Ectodermal cell (in vitro differentiated cells): ENCODE measurements around the gene ZNF841. TPM values are rescaled to one million over a fixed set of nuclear protein-coding genes. Genes with fewer than 3 reads are reported as not detected.

Source experiments
- H3K27ac ChIP-seq: 2 replicates; pipeline ENCODE4 v1.7.0; 2013; ENCODE audit warnings: mild to moderate bottlenecking, low read depth, low read length; ENCODE audit not compliant: insufficient read depth, poor library complexity, severe bottlenecking
- H3K27me3 ChIP-seq: 2 replicates; pipeline ENCODE4 v1.7.0; 2013; ENCODE audit warnings: mild to moderate bottlenecking, low read length; ENCODE audit not compliant: insufficient read depth, control insufficient read depth, poor library complexity, severe bottlenecking
- H3K36me3 ChIP-seq: one replicate; pipeline ENCODE4 v1.7.0; 2013; ENCODE audit warnings: low read length; ENCODE audit not compliant: control insufficient read depth, insufficient read depth
- H3K4me1 ChIP-seq: one replicate; pipeline ENCODE4 v1.7.0; 2013; ENCODE audit warnings: low read length; ENCODE audit not compliant: control insufficient read depth, insufficient read depth
- H3K4me3 ChIP-seq: 2 replicates; pipeline ENCODE4 v1.7.0; 2013; ENCODE audit warnings: low read depth, low read length, control low read depth; ENCODE audit not compliant: insufficient read depth
- H3K9me3 ChIP-seq: 2 replicates; pipeline ENCODE4 v1.7.0; 2013; ENCODE audit warnings: mild to moderate bottlenecking, low read length, moderate library complexity; ENCODE audit not compliant: control insufficient read depth
- WGBS, 2 experiments: methylation state at CpG; one replicate each; pipeline ENCODE4 v1.1.7; 2013; ENCODE audit warnings: missing lambda C conversion rate in 2 of 2; 5-methylcytosine and 5-hydroxymethylcytosine counted together
- polyA plus RNA-seq, 4 experiments: library from polyadenylated mRNA; stranded (reverse); fragments of 50-300 nt; gene quantifications; one replicate each; pipeline ENCODE4 v1.2.3, GENCODE V29; 2013

Gene ZNF841
- polyA plus RNA-seq (2013, experiment 1 of 4), result 8.2 TPM
- 9.9 TPM for polyA plus RNA-seq (2013, experiment 2 of 4)
- 7.0 TPM for polyA plus RNA-seq (2013, experiment 3 of 4)
- polyA plus RNA-seq (2013, experiment 4 of 4), result 7.8 TPM

DNA sequence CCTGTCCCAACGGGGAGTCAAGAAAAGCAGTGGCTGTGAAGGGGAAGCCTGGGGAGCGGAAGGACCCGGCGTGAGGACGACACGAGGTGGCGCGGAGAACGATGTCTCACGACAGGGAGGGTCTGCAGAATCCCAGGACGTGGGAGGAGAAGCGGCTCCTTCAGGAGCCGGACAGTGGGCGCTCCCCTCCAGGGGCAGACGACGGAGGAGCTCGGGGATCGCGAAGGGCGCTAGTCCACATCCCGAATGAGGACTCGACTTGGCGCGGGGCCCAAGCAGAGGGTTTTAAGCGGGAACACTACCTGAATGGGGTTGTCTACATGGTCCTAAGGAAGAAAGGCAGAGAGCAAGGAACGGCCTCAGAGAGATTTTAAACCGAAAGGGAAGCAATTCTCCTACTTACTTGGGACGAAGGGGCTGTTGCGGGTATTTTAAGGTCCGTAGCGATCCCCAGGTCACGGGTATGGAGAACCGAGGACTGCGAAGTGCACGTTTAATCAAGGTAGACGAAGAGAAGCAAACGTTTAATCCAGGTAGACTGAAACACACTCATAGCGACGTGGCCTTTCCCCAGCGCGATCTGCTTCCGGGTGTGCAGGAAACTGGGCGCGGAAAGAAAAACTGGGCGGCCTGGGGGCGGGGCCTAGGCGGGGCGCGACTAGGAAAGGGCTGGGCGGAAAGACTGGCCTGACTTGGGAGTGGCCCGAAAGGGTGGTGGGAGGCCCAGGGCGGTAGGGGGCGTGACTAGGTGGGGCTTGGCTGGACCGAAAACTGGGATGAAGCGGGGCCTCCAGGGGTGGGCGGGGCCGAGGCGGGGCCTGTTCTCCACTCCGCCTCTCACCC, at the start of gene ZNF841:
ZNF841 (minus strand) TSS at position 594 of the 843 bp plus-strand sequence. CDS start 10,964 bp downstream, outside the sequence.
- 5 to 7% methylated on average over 59 of the region's 59 CpGs for WGBS, 2 experiments
- no peak within 1 kb of the TSS for H3K27ac ChIP-seq
- H3K36me3 ChIP-seq, result no peaks in the 10 kb centered on the region
- H3K4me1 ChIP-seq, result no peaks in the 10 kb centered on the region
- peak within 1 kb of the TSS; percentile 80 for H3K4me3 ChIP-seq
- peaks cover 11% of the 10 kb centered on the region for H3K27me3 ChIP-seq
- peaks cover 3% of the 10 kb centered on the region for H3K9me3 ChIP-seq

DNA sequence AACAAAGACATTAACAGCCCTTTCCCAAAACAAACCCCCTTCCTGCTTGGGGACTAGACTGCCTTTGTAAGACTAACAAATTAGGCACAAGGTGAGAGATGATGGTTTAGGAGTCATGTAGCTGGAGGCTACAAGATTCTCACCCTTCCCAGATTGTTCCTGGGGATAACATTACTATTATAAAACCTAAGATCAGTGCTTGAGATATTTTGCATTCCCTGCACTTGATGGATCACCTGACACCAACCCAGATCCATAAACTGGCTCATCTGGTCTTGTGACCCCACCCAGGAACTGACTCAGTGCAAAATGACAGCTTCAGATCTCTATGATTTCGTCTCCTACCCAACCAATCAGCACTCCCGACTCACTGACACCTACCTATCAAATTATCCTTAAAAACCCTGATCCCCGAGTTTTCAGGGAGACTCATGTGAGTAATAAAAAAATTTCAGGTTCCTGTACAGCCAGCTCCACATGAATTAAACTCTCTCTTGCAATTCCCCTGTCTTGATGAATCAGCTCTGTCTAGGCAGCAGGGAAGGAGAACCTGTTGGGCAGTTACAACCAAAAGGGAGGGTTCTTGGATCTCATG, 46.5 kb upstream of the ZNF841 start:
- Histone ChIP-seq H3K4me3 (no peak overlapping the region), H3K4me1 (no peaks in the 10 kb centered on the region), H3K9me3 (no peaks in the 10 kb centered on the region), H3K27me3 (no peaks in the 10 kb centered on the region), H3K36me3 (no peaks in the 10 kb centered on the region), H3K27ac (no peak overlapping the region)
- 76 to 82% methylated on average over 3 of the region's 3 CpGs for WGBS, 2 experiments

DNA sequence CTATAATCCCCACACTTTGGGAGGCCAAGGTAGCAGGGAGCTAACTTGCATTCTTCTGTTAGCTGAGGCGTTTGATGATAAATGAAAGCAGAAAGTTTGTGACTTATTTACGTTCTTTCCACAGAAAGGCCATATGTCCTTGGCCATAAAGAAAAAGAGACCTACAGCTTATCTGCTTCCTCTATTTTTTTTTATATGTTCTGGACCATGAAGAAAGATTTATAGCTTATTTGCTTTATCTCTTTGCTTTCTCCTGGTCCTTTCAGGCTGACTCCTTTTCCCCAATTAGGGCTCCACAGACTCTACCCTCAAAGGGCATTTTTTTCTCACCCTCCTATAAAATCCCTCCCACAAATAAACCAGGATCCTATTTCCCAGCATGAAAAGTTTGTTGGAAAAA, 45.6 kb upstream of the ZNF841 start:
- Histone ChIP-seq H3K4me1 (no peaks in the 10 kb centered on the region), H3K9me3 (no peaks in the 10 kb centered on the region), H3K36me3 (peaks cover 5% of the 10 kb centered on the region), H3K4me3 (no peak overlapping the region), H3K27me3 (no peaks in the 10 kb centered on the region), H3K27ac (no peak overlapping the region)
- WGBS, 2 experiments, result 93% methylated on average over 2 of the region's 2 CpGs

DNA sequence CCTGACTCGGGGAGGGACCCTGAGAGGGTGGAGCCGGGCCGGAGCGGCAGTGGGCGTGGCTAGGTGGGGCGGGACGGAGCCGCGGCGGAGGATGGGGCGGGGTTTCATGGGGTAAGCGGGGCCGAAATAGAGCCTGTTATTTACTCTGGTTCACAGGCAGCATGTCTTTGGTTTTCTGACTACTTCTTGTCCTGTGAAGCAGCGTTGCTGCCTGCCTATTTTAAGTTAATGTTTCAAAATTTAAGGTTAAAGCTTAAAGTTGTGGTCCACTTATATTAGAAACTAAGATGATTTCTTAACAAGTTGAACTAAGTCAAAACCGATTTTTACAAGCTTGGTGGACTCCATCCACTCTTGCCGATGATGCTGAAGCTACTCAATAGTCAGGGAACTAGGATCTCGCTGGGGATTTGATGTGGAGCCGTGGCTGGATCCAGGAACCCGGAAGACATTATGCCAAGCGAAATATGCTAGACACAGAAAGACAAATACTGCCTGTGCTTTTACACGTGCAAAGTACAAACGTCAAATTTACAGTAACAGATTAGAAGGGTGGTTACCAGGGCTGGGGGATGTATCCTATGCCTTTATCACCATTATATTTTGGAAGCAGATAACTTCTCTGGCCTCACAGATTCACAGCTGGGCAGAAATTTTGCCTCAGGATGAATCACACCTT, 44.6 kb upstream of the ZNF841 start:
- H3K4me3 ChIP-seq, result peak overlapping the region; percentile 81
- H3K36me3 ChIP-seq, result peaks cover 7% of the 10 kb centered on the region
- no peaks in the 10 kb centered on the region for H3K4me1 ChIP-seq
- H3K9me3 ChIP-seq, result no peaks in the 10 kb centered on the region
- H3K27me3 ChIP-seq, result no peaks in the 10 kb centered on the region
- 32% methylated on average over 22 of the region's 22 CpGs for WGBS, 2 experiments
- no peak overlapping the region for H3K27ac ChIP-seq

DNA sequence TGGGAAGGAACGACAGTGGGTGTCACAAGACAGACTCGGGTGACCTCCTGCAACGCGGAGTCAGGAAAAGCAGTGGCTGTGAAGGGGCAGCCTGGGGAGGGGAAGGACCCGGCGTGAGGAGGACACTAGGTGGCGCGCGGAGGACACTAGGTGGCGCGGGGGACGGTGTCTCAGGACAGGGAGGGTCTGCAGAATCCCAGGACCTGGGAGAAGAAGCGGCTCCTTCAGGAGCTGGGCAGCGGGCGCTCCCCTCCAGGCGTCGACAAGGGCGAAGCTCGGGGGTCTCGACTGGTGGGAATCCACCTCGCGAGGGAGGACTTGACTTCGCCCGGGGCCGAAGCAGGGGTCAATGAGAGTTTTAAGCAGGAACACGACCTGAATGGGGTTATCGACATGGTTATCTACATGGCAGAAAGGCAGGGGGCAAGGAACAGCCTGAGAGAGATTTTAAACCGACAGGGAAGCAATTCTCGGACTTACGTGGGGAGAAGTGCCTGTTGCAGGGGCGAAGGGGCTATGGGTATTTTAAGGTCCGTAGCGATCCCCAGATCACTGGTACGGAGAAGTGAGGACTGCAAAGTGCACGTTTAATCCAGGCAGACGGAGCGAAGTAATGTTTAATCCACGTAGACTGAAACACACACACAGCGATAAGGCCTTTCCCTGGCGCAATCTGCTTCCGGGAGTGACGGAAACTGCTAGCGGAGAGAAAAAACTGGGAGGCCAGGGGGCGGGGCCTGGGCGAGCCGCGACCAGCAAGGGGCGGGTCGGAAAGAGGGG, 43.9 kb upstream of the ZNF841 start, which contains the start of gene ZNF616:
ZNF616 (minus strand) TSS at position 687 of the 780 bp plus-strand sequence. CDS start 9,426 bp downstream, outside the sequence.
- Histone ChIP-seq H3K4me3 (peak within 1 kb of the TSS; percentile 81), H3K27me3 (no peaks in the 10 kb centered on the region), H3K27ac (peak within 1 kb of the TSS; percentile 91), H3K9me3 (no peaks in the 10 kb centered on the region), H3K4me1 (no peaks in the 10 kb centered on the region), H3K36me3 (peaks cover 7% of the 10 kb centered on the region)
- 1% methylated on average over 49 of the region's 49 CpGs for WGBS, 2 experiments

DNA sequence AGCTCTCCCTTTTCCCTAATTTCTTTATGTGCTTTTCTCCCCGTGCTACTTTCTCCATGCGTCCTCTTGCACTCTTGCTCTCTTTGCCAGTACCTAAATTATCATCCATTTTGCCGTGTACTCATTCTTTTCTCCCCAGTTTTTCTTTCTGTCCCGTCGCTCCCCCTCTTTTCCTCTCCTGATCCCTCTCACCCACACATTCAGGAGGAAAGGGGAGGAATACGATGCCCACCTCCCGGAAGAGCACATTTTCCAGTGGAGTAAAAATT, 43.4 kb upstream of the ZNF841 start:
- Histone ChIP-seq H3K4me1 (no peaks in the 10 kb centered on the region), H3K4me3 (peak overlapping the region; percentile 81), H3K9me3 (no peaks in the 10 kb centered on the region), H3K27me3 (no peaks in the 10 kb centered on the region), H3K36me3 (peaks cover 7% of the 10 kb centered on the region), H3K27ac (peak overlapping the region; percentile 91)
- WGBS, 2 experiments, result 0% methylated on average over 7 of the region's 7 CpGs

DNA sequence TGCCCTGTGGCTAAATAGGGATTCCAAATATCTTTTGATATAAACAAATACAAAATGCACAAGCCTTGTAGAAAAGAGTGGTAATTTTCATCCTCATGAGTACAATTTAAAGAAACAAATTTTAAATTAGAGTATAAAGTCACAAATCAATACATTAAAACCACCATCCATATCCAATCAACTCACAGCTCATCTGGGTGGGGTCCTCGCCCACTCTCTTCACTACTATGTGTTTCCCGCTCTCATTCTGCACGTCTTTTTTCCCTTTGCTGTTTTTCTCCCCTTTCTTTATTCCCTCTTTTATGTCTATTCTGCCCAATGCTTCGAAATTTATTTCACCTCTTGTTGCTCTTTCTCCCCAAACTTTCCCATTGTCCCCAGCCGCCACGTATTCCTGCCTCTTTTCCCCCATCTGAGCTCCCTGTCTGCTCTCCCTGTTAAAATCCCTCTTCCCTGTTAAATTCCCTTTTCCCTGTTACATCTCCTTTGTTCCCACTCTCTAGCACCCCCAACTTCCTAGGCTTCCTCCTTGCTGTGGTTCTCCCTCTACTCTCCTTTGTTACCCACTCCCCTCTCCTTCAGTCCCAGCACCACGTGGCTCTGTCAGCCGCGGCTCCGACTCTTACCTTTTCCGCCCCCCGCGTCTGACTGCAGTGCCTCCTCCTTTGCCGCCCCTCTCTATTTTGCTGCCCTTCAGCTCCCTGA, 42.9 kb upstream of the ZNF841 start:
- Histone ChIP-seq H3K36me3 (peaks cover 7% of the 10 kb centered on the region), H3K4me1 (no peaks in the 10 kb centered on the region), H3K27ac (peak overlapping the region; percentile 91), H3K9me3 (no peaks in the 10 kb centered on the region), H3K27me3 (no peaks in the 10 kb centered on the region), H3K4me3 (peak overlapping the region; percentile 81)
- WGBS, 2 experiments, result 13 to 17% methylated on average over 14 of the region's 14 CpGs

DNA sequence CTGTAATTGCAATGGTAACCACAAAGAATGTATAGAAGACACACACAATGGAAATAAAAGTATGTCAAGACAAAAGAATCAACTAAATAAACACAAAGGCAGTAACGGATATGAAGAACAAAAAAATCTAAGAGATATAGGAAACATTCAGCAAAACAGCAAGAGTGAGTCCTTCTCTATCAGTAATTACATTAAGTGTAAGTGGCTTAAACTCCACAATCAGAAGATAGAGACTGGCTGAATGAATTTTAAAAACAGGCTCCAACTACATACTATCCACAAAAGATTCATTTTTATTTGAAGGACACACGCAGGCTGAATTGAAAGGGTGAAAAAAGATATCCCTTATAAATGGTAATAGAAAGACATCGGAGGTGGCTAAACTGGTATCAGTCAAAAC, 24.7 kb upstream of the ZNF841 start:
- 97% methylated on average over 3 of the region's 3 CpGs; no CpG with 5 or more reads in 1 of the 2 experiments for WGBS, 2 experiments
- Histone ChIP-seq H3K4me3 (no peak overlapping the region), H3K27ac (no peak overlapping the region), H3K36me3 (peaks cover 86% of the 10 kb centered on the region), H3K27me3 (no peaks in the 10 kb centered on the region), H3K4me1 (no peaks in the 10 kb centered on the region), H3K9me3 (peaks cover 18% of the 10 kb centered on the region)

DNA sequence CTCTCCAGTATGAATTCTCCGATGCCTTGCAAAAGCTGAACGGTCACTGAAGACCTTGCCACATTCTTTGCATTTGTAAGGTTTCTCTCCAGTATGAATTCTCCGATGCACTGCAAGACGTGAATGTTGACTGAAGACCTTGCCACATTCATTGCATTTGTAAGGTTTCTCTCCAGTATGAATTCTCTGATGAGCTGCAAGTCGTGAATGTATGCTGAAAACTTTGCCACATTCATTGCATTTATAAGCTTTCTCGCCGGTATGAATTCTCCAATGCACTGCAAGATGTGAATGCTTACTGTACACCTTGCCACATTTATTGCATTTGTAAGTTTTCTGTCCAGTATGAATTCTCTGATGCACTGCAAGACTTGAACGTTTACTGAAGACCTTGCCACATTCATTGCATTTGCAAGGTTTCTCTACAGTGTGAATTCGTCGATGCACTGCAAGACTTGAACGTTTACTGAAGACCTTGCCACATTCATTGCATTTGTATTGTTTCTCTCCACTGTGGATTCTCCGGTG, 20.0 kb upstream of the ZNF841 start:
- Histone ChIP-seq H3K36me3 (peaks cover 60% of the 10 kb centered on the region), H3K9me3 (peaks cover 28% of the 10 kb centered on the region), H3K4me1 (no peaks in the 10 kb centered on the region), H3K27me3 (no peaks in the 10 kb centered on the region), H3K4me3 (no peak overlapping the region), H3K27ac (no peak overlapping the region)
- WGBS, 2 experiments, result 96 to 97% methylated on average over 12 of the region's 12 CpGs
